Erythroblast (primary cell): ENCODE measurements around the gene TM4SF20.

Source experiments
- GATA1 ChIP-seq: IDR thresholded peaks from 2 replicates; pipeline ENCODE4 v1.6.1; 2011; ENCODE audit warnings: low read depth, mild to moderate bottlenecking, control low read depth, low read length, moderate library complexity
- POLR2A ChIP-seq: IDR thresholded peaks from 2 replicates; pipeline ENCODE4 v1.6.1; 2011; ENCODE audit warnings: mild to moderate bottlenecking, low read length

DNA sequence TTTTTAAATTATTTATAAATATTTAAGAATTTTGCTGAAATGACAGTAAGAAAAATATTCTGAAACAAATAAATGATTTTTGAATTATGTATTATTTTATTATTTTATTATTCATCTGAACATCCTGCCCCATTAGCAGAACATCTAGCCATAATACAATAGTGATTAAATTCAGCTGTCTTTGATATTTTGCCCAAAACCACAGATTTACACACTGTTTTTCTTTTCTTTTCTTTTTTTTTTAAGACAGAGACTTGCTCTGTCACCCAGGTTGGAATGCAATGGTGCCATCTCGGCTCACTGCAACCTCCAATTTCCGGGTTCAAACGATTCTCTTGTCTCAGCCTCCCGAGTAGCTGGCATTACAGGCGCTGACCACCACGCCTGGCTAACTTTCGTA, 10.6 kb upstream of the TM4SF20 start:
- TF ChIP-seq POLR2A (no peak), GATA1 (no peak)
